Kidney glomerular epithelial cell (primary cell): ENCODE measurements around the gene ZNF518A.
"Not testable (repeated sequence)": the region's sequence is repeated elsewhere in the genome, so short reads cannot be mapped to it uniquely, and the experiment has no call there.

Experiments used
- DNase-seq: peaks from one replicate; lab custom pipeline; 2025; lab: John Stamatoyannopoulos, UW

ZNF518A gene

DNA sequence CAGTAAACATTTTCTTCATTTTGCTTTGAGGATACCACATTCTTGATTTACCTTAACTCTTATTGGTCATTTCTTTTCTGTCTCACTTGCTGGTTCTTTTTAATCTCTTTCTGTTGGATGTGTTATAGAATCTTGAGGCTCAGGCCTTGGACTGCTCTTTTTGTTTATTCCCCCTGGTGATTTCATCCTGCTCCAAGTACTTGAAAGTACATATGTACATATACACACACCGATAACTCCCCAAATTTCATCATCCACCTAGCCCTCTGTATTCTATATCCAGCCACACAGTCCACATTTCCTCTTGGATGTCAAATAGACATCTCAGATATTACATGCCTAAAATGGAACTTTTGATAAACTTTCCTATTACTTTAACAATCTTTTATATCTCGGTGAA is 7.5 kb downstream of the ZNF518A start:
- DNase-seq, result no peak

DNA sequence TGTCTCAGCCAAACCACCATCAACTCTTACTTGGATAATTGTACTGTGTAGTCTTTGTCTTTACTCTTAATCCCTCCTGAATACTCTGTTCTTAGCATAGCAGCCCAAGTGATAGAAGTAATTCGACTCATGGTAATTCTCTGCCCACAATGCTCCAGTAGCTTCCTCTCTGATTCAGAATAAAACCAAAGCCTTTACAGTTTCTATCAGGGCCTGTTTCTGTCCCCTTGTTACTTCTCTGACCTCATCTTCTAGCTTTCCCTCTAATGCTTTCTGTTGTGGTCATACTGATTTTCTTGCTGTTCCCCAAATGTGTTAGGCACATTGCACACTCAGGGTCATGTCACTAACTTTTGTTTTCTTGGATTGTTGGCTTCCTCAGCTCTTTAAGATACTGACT is 8.0 kb downstream of the ZNF518A start:
- DNase-seq, result no peak

DNA sequence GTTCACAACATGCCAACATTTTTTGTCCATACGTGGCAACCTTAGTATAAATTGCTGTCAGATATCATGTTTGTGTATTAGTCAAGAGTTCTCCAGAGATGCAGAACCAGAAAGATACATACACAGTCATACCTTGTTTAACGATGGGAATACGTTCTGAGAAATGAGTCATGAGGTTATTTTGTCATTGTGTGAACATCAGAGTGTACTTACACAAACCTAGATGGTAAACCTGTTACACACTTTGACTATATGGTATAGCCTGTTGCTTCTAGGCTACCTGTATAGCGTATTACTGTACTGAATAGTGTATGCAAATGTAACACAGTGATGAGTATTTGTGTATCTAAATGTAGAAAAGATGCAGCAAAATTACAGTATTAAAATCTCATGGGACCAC is 22.3 kb downstream of the ZNF518A start:
- DNase-seq, result no peak

DNA sequence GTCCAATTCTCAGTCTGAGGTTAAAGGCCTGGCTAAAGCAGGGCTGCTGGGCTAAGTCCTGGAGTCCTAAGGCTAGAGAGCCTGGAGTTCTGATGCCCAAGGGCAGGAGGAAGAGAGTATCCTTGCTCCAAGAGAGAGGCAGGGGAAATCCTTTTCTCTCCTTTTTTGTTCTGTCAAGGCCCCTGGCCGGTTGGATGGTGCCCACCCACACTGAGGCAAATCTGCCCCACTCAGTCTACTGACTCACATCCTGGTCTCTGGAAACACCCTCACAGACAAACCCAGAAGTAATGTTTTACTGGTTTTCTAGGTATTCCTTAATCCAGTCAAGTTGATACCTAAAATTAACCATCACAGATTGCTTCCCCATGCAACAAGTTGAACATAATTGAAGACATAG is 23.0 kb downstream of the ZNF518A start:
- DNase-seq, result no peak

DNA sequence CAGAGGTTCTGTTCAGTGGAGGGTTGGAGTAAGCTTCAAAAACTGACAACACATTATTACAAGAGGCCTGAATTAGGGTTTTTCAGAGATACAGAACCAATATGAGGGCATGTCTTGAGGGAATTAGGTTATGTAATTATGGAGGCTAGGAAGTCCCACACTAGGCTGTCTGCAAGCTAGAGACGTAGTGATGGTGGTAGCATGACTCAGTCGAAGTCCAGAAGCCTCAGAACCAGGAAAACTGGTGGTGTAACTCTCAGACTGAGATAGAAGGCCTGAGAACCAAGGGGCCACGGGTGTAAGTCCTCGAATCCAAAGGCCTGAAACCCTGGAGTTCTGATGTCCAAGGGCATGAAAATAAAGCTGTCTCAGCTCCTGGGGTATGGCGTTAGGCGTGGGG is 35.6 kb downstream of the ZNF518A start:
- no peak for DNase-seq

DNA sequence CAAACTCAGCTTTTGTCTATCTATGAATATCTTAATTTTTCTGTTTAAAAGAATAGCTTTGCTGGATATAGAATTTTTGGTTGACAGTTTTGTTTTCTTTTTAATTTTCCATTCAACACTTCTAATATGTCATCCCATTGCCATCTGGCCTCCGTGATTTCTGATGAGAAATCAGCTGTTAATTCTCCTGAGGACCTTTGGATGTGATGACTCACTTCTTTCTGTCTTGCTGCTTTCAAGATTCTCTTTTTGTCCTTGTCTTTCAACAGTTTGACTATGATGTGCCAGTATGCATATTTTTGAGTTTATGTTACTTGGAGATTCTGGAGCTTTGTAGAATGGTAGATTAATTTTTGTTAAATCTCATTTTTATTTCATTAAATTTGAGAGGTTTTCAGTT is 38.4 kb downstream of the ZNF518A start:
- no peak for DNase-seq

DNA sequence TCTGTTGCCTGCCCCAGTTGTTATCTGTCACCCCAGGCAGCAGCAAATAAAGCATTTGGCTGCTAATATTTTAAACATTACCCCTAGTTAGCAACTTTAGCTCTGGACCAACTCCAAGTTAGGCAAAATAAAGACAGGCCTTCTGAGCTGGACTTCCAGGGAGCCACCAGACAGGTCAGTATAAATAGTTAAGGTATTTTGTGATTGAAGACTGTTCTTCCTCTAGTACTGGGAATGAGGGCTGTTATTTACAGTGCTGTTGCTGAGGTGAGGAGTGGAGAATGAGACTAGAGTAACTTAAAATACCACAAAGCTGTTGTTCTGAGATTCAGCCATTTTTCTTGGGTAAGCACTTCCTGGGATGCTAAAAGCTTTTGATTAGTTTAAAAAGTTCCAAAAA is 40.1 kb downstream of the ZNF518A start:
- no peak for DNase-seq

DNA sequence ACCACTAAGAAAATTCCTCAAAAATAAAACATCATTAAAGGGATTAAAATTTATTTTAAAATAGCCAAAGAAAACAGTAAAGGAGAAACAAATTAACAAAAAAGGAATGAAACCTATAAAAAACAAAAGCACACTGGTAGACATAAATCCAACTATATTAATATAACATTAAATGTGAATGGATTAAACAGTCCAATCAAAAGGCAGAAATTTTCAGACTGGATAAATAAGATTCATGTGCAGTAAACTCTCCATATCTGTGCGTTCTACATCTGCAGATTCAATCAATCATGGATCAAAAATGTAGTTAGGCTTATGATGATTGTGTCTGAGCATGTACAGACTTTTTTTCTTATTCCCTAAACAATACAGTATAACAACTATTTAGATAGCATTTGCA is 42.6 kb downstream of the ZNF518A start:
- no peak for DNase-seq

DNA sequence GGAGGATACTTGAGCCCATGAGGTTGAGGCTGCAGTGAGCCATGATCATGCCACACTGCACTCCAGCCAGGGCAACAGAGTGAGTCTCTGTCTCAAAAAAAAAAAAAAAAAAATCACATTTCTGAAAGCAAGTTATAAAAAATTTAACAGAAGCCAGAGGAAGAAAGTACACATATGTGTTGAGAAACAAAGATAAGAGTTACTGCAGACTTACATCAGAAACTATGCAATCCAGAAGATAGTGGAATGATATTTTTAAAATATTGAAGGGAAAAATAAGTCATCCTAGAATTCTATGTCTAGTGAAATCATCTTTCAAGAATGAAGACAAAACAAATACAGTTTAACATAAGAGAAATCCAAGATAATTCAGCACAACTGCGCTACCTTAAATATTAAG is 46.9 kb downstream of the ZNF518A start:
- DNase-seq, result no peak

DNA sequence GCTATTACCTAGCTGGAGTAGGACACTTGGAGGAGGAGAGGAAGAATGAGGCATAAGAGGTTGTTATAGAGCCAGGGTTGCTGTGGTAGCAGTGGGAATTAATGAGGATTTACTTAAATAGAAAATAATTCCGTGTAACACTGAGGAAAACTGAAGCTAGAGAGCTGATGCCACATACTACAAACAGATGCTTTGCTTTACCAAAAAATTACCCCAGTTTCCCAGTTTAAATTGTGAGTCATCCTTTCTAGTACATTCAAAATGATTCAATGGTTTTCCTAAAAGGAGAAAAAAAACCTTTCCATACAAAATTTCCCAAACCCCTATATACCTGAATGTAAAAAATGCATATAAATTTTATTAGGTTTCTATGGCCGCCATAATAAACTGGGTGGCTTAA is 58.3 kb downstream of the ZNF518A start:
- no peak for DNase-seq

DNA sequence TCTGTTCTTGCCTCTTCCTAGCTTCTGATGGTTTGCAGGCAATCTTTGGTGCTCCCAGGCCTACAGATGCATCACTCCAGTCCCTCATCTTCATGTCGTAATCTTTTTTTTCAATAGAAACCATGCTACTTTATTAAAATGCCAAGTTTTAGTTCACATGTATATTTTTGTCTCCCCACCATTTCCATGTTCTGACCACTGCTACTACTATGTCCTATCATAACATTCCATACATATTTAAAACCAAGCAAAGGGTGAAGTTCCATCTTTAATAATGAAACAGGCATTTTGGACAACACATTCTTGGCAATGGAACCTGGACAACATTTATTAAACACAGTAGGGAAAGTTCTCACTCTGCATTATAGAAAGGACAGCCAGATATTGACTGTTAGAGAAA is 58.8 kb downstream of the ZNF518A start:
- no peak for DNase-seq

DNA sequence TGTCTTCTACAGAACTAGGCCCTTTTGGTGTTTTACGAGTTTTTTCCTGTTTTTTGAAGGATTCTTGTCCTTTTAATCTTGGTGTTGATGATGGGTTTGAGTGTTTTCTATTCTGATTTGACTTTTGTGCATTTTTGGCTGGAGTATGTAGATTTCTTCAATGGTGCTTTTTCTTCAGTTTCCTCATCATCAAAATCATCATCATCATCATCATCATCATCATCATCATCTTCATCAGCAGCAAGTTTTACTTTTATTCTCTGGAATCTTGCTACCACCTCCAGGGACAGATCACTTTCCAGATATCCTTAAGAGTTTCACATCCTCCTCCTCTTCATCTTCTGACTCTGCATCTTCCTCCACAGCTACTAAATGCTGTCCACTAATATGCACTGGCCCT is 59.4 kb downstream of the ZNF518A start:
- not testable (repeated sequence) for DNase-seq

DNA sequence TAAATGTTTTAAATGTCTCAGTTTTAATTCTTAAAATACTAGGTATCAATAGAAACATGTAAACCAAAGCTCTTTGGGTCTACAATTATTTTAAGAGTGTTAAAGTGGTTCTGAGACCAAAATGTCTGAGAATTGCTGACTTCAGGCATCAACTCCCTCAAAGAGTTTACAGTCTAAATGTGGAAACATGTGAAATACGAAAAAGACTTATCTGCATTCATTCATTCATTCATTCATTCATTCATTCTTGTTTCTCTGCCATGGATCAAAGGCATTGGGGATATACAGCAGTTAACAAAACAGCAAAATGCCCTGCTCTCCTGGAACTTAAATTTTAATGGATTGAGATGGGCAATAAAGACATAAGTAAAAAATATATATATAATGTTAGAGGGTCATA is 71.4 kb downstream of the ZNF518A start:
- DNase-seq, result no peak

DNA sequence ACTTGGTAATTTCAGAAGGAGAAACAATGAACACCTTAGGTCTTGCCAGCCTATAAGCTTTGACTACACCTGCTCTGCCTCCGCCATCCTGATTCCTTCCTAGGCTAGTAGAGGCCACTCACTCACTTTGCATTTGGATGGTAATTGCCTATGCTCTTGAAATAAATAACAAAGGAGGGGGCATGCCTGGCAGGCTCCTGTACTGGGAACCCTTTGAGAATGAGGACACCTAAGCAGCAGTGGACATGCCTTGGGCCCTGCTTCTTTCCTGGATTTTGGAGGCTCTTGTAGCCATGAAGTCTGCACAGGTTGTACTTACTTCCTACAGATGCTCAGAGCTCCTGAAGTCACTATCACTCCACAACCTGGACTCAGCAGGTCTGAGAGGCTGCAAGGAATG is 75.5 kb downstream of the ZNF518A start:
- DNase-seq, result no peak

DNA sequence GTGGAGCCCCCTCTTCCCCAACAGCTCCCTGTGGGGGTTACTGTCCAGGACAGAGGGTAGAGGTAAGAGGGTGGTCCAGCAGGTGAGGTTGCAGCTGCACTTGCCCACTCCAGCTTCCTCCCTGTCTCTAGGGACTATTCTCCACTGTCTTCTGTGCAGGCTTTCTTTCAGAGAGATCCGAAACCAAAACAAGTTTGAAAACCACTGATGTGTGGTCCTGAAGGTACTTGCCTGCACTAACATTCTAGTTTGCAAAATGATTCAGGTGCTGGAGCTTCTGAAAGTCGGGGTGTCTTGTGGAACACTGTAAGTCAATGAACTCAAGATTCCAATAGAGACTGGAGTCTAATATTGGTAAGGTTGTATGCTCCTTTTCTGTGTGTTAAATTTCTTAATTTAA is 78.2 kb downstream of the ZNF518A start:
- DNase-seq, result no peak

DNA sequence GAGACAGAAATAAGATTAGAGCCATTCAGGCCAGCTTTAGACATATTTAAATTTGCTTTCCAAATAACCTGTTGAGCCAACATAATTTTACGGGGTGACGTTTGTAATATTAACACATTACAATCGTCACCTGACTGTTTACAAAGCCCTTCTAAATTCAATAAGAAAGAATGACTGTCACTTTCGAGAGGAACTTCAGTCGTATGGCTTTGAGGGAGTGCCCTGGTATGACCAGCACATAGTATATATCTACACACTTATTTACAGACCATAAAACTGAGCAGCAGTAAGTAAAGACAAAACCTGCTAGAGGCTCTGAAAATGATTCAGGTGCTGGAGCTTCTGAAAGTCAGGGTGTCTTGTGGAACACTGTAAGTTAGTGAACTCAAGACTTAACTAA is 78.8 kb downstream of the ZNF518A start:
- no peak for DNase-seq

DNA sequence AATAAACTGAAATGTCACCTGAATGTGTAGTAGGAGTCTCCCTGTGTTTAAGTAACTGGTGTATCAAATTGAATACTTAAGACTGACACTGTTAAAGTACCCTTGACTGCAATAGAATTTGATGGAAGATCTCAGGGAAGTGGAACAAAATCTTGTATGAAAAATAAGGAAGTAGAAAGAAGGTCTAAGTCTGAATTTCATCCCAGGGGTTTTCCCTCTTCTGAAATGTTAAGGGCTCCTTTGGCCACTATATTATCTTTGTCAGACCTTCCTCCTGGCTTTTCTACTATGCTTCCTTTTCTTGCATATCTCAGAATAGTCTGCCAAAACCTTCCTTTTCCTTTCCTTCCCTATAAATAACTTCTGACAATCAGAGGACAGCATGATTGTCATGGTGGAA is 81.7 kb downstream of the ZNF518A start:
- DNase-seq, result no peak

DNA sequence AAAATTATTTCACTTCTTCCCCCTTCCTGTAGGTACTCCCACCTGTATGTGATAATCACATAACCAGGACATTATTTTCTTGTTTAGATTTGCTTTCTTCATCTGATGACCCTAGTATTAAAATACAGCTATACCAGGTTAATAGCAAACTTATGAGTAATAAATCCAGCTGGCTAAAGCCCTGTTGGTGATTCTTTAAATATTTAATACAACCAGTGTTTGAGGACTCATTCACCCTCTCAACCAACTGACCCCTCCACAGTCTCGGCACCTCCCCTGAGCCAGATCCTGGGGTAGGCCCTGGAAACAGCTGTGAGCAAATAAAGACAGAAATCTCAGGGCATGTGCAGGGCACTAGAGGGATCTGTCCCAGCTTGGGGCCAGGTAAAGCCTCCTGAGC is 82.8 kb downstream of the ZNF518A start:
- DNase-seq, result peak; percentile 31
